Rectal smooth muscle tissue (tissue), 1 donor: ENCODE measurements around the gene RFC4.
"Not testable (repeated sequence)": the region's sequence is repeated elsewhere in the genome, so short reads cannot be mapped to it uniquely, and the experiment has no call there.

Experiments used
- H3K27ac ChIP-seq: one replicate; pipeline ENCODE4 v1.7.0; 2013; ENCODE audit warnings: low read depth, low read length, inconsistent platforms
- H3K27me3 ChIP-seq: one replicate; pipeline ENCODE4 v1.7.0; 2013; ENCODE audit warnings: low read length; ENCODE audit not compliant: control insufficient read depth, insufficient read depth
- H3K36me3 ChIP-seq: one replicate; pipeline ENCODE4 v1.7.0; 2013; ENCODE audit warnings: low read length; ENCODE audit not compliant: control insufficient read depth, insufficient read depth
- H3K4me1 ChIP-seq: one replicate; pipeline ENCODE4 v1.7.0; 2013; ENCODE audit warnings: low read length; ENCODE audit not compliant: control insufficient read depth, insufficient read depth
- H3K4me3 ChIP-seq: one replicate; pipeline ENCODE4 v1.7.0; 2013; ENCODE audit warnings: low read length
- H3K9ac ChIP-seq: one replicate; pipeline ENCODE4 v1.7.0; 2013; ENCODE audit warnings: low read length

Gene RFC4, protein sequence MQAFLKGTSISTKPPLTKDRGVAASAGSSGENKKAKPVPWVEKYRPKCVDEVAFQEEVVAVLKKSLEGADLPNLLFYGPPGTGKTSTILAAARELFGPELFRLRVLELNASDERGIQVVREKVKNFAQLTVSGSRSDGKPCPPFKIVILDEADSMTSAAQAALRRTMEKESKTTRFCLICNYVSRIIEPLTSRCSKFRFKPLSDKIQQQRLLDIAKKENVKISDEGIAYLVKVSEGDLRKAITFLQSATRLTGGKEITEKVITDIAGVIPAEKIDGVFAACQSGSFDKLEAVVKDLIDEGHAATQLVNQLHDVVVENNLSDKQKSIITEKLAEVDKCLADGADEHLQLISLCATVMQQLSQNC

GRCh38 chr3:186806089-186807055, at the start of gene RFC4:
Gene RFC4 (minus strand): TSS chr3:186806482. CDS start chr3:186804713, 1,769 bp downstream.
- H3K4me1 ChIP-seq: peaks cover 6% of the 10 kb centered on the region
- peak within 1 kb of the TSS; percentile 92 for H3K9ac ChIP-seq
- H3K27me3 ChIP-seq: no peaks in the 10 kb centered on the region
- H3K27ac ChIP-seq: peak within 1 kb of the TSS; percentile 94
- peak within 1 kb of the TSS; percentile 99 for H3K4me3 ChIP-seq
- no peaks in the 10 kb centered on the region for H3K36me3 ChIP-seq

DNA sequence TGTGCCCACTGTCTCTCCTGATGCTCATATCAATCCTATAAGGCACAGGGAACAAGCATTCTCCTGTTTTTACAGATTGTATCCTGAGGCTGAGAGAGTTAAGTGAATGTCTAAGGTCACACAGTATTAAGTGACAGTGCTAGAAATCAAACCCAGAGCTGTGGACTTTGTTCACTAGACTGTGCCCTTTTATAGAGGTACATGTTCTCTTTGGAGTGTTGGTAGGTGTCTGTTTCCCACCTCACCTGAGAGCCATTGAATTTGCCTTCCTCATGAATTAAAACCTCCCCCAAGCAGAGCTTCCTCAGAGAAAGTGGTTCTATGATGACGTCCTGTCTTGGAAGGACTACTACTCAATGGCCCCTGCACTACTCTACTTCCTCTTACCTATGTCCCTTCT, 48.7 kb upstream of the RFC4 start:
- no peaks in the 10 kb centered on the region for H3K27me3 ChIP-seq
- no peaks in the 10 kb centered on the region for H3K36me3 ChIP-seq
- no peak overlapping the region for H3K9ac ChIP-seq
- no peaks in the 10 kb centered on the region for H3K4me1 ChIP-seq
- H3K27ac ChIP-seq: no peak overlapping the region
- H3K4me3 ChIP-seq: no peak overlapping the region

DNA sequence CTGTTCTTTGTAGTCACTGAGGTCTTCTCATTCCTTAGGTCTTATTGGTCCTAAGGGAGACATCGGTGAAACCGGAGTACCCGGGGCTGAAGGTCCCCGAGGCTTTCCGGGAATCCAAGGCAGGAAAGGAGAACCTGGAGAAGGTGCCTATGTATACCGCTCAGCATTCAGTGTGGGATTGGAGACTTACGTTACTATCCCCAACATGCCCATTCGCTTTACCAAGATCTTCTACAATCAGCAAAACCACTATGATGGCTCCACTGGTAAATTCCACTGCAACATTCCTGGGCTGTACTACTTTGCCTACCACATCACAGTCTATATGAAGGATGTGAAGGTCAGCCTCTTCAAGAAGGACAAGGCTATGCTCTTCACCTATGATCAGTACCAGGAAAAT, 47.9 kb upstream of the RFC4 start:
- H3K27ac ChIP-seq: no peak overlapping the region
- H3K27me3 ChIP-seq: no peaks in the 10 kb centered on the region
- no peak overlapping the region for H3K4me3 ChIP-seq
- no peak overlapping the region for H3K9ac ChIP-seq
- no peaks in the 10 kb centered on the region for H3K36me3 ChIP-seq
- H3K4me1 ChIP-seq: no peaks in the 10 kb centered on the region

- no peak overlapping the region for H3K4me3 ChIP-seq
- no peak overlapping the region for H3K9ac ChIP-seq
- H3K4me1 ChIP-seq: no peaks in the 10 kb centered on the region
- H3K27ac ChIP-seq: no peak overlapping the region
- no peaks in the 10 kb centered on the region for H3K36me3 ChIP-seq
- H3K27me3 ChIP-seq: no peaks in the 10 kb centered on the region
These were observed 46.7 kb upstream of the RFC4 start for GRCh38 chr3:186852994-186853393.

DNA sequence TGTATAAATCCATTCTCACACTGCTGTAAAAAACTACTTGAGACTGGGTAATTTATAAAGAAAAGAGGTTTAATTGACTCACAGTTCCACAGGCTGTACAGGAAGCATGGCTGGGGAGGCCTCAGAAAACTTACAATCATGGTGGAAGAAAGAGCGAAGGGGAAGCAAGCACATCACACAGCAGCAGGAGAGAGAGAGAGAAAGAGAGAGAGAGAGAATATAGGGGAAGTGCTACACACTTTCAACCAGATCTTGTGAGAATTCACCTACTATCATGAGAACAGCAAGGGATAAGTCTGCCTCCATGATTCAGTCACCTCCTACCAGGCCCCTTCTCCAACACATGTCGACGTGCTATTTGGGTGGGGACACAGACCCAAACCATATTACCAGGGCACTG, 45.6 kb upstream of the RFC4 start:
- H3K9ac ChIP-seq: not testable (repeated sequence)

GRCh38 chr3:186849374-186849975, 43.2 kb upstream of the RFC4 start:
- no peak overlapping the region for H3K9ac ChIP-seq
- H3K27me3 ChIP-seq: no peaks in the 10 kb centered on the region
- no peak overlapping the region for H3K4me3 ChIP-seq

More for the DNA sequence above, 45.6 kb upstream of the RFC4 start:
- H3K4me3 ChIP-seq, H3K36me3 ChIP-seq, H3K4me1 ChIP-seq, H3K27ac ChIP-seq, H3K27me3 ChIP-seq: not testable (repeated sequence)

DNA sequence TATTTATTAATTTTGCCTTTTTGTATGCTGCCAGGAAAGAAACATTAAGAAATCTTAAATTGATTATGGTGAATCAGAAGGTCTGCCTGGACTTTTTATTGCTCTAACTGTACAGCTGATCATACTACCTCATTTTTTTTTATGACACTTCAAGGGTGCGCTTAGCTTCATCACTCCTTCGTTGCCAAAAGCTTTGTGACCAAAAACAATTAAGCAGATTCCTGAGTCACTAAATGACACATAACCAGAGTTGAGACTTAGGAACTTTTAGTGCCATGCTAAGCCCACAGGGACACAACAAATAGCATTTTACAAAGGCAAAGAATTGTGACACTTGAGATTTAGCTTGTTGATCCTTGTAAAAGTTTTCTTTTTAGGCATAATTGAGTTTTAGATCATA, 41.2 kb upstream of the RFC4 start:
- Histone ChIP-seq H3K36me3 (no peaks in the 10 kb centered on the region), H3K27ac (no peak overlapping the region), H3K27me3 (no peaks in the 10 kb centered on the region), H3K4me1 (no peaks in the 10 kb centered on the region), H3K9ac (no peak overlapping the region), H3K4me3 (no peak overlapping the region)

More at GRCh38 chr3:186849374-186849975, 43.2 kb upstream of the RFC4 start:
- H3K36me3 ChIP-seq: no peaks in the 10 kb centered on the region
- no peaks in the 10 kb centered on the region for H3K4me1 ChIP-seq
- no peak overlapping the region for H3K27ac ChIP-seq

GRCh38 chr3:186845756-186846155, 39.5 kb upstream of the RFC4 start:
- no peak overlapping the region for H3K27ac ChIP-seq
- H3K4me1 ChIP-seq: no peaks in the 10 kb centered on the region
- H3K9ac ChIP-seq: no peak overlapping the region
- H3K27me3 ChIP-seq: no peaks in the 10 kb centered on the region
- no peaks in the 10 kb centered on the region for H3K36me3 ChIP-seq
- H3K4me3 ChIP-seq: no peak overlapping the region

- H3K4me1 ChIP-seq: no peaks in the 10 kb centered on the region
- no peaks in the 10 kb centered on the region for H3K27me3 ChIP-seq
- no peak overlapping the region for H3K4me3 ChIP-seq
- no peak overlapping the region for H3K9ac ChIP-seq
- no peaks in the 10 kb centered on the region for H3K36me3 ChIP-seq
- no peak overlapping the region for H3K27ac ChIP-seq
These were observed 38.6 kb upstream of the RFC4 start for GRCh38 chr3:186844908-186845307.

GRCh38 chr3:186843039-186843432, 36.8 kb upstream of the RFC4 start:
- H3K9ac ChIP-seq: no peak overlapping the region
- no peaks in the 10 kb centered on the region for H3K27me3 ChIP-seq
- H3K27ac ChIP-seq: no peak overlapping the region
- no peak overlapping the region for H3K4me3 ChIP-seq
- no peaks in the 10 kb centered on the region for H3K36me3 ChIP-seq
- H3K4me1 ChIP-seq: no peaks in the 10 kb centered on the region

GRCh38 chr3:186842426-186843038, 36.2 kb upstream of the RFC4 start, which contains the start of gene ADIPOQ:
Gene ADIPOQ (plus strand): TSS chr3:186842710. CDS start chr3:186853059, 10,349 bp downstream.
- Histone ChIP-seq H3K36me3 (no peaks in the 10 kb centered on the region), H3K27ac (no peak within 1 kb of the TSS), H3K9ac (no peak within 1 kb of the TSS), H3K27me3 (no peaks in the 10 kb centered on the region), H3K4me1 (no peaks in the 10 kb centered on the region), H3K4me3 (no peak within 1 kb of the TSS)

- no peak overlapping the region for H3K27ac ChIP-seq
- no peaks in the 10 kb centered on the region for H3K27me3 ChIP-seq
- no peak overlapping the region for H3K9ac ChIP-seq
- no peaks in the 10 kb centered on the region for H3K4me1 ChIP-seq
- no peak overlapping the region for H3K4me3 ChIP-seq
- no peaks in the 10 kb centered on the region for H3K36me3 ChIP-seq
These were observed 35.3 kb upstream of the RFC4 start for GRCh38 chr3:186841620-186842019.
